AG09319 (cell line): Measurements from ENCODE around the gene MARCHF10.

Experiments
- DNase-seq: peaks from one replicate; pipeline ENCODE4 v3.0.0-alpha.2; 2010; ENCODE audit warnings: low read depth; ENCODE audit errors: extremely low read depth
- CTCF ChIP-seq: IDR thresholded peaks from 2 replicates; pipeline ENCODE4 v1.5.1; 2011; ENCODE audit warnings: low read depth, mild to moderate bottlenecking, inconsistent platforms, low read length, moderate library complexity

MARCHF10 gene

GRCh38 chr17:62652251-62653001 is 155.7 kb downstream of the MARCHF10 start:
- TF ChIP-seq CTCF: no peak
- no peak for DNase-seq
